Amniotic stem cell (primary cell): Measurements from ENCODE around the gene PLPPR3.

ENCODE experiments used
- DNase-seq: peaks from one replicate; lab custom pipeline; 2025; lab: John Stamatoyannopoulos, UW

Gene PLPPR3

DNA sequence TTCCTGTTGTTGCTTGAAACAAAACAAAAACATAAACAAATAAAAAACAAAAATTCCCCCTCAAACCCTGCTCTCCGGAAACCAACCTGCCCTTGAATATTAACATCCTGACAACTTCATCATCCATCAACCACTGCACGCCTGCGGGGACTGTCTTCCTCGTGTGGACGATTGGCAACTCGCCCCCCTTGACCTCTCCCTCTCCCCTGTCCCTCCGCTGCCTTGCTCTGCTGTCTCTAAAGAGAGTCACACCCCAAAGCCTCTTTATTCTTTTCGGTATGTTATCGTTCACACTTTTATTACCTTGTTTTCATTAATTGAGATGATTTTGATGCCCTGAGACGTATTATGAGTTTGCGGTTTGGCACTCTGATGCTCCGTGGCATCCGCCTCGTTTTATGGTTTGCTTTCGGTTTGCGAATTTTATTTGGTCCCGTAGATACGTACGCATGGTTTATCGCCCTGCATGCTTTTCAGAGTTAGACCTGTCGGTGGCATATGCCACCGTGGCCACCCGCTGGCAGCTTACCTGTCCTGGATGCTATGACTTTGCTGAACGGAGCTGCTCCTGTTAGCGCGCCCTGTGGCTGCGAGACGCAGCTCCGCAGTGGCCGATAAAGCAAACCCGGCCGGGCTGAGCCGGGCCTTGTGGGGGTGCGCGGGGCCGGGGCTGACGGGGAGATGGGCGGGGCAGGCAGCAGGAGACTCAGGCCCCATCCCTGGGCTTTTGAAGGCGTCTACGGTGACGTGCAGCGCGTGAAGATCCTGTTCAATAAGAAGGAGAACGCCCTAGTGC lies 13.9 kb downstream of the PLPPR3 start:
- no peak for DNase-seq

DNA sequence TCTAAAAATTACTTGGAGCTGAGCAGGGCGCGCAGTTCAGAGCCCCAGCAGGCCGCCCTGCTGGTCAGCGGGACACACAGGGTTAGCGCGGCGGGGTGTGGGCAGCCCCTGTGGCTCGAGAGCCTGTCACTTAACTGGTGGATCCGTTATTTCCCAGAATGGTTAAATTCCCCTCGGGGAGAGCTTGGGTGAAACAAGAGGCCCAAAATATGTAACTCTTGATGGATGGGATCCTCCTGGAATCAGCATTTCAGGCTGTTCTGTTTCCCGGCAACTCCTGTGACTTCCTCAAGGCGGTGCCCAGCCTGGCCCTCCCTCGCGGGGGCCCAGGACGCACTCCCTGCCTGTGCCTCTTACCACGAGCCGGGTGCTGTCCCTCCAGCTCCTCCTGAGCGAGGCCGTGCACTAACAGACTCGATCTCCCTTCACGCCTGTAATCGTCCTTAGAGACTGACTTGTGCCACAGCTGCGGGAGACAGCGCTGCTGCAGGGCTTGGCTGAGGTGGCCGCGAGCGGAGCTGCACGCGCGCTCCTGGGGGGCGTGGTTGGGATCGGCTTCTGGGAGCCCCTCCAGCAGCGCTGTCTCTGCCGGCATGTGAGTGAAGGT lies 14.8 kb downstream of the PLPPR3 start:
- no peak for DNase-seq

DNA sequence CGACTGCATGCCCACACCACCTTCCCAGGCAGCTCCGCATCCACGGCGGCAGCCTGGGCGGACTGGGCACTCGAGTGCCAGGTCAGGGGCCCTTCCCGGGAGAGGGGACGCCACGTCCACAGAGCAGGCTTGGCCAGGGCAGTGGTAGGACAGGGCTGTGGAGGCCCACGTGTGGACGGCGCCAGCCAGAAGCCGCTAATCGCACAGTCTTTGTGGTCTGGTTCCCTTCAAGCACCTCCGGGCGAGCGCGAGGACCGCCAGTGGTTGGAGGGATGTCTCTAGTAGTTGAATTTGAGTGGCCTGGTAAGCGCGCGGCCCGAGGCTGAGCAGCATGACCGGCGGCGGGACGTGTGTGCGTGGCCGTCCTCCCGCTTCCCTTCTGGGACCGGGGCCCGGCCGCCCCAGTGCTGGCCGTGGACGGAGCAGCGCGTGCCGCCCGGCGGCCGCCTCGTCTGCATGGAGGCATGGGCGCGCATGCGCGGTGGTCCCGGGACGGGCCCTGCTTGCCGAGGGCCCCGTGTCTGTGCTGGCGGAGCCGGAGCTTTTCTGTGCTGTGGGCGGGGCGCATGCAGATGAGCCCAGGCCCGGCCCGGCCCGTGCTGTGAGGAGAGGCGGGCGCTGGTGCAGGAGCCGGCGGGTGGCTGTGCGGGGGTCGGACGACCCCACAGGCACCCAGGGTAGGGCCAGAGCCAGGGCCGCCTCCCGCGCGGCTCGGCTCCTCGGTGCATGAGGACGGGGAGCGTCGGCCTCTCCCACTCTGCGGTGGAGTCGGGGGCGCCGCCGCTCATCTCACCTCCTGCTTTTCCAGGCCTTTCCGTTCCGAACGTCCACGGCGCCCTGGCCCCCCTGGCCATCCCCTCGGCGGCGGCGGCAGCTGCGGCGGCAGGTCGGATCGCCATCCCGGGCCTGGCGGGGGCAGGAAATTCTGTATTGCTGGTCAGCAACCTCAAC lies 15.9 kb downstream of the PLPPR3 start:
- DNase-seq = no peak

DNA sequence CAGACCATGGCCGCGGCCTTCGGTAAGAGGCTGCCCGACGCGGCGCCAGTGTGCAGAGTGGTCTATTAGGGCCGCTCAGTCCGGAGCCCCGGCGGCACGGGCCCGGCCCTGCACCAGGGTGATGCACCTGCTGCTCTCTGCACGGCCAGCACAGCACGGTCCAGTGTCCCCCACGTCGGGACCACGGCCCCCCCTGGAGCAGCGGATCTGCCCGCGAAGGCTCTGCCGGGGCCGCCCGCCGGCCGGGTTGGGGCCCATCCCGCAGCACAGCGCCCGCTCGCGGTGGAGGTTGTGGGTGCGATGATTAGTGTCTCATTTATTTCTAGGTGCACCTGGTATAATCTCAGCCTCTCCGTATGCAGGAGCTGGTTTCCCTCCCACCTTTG lies 16.6 kb downstream of the PLPPR3 start:
- DNase-seq = no peak

DNA sequence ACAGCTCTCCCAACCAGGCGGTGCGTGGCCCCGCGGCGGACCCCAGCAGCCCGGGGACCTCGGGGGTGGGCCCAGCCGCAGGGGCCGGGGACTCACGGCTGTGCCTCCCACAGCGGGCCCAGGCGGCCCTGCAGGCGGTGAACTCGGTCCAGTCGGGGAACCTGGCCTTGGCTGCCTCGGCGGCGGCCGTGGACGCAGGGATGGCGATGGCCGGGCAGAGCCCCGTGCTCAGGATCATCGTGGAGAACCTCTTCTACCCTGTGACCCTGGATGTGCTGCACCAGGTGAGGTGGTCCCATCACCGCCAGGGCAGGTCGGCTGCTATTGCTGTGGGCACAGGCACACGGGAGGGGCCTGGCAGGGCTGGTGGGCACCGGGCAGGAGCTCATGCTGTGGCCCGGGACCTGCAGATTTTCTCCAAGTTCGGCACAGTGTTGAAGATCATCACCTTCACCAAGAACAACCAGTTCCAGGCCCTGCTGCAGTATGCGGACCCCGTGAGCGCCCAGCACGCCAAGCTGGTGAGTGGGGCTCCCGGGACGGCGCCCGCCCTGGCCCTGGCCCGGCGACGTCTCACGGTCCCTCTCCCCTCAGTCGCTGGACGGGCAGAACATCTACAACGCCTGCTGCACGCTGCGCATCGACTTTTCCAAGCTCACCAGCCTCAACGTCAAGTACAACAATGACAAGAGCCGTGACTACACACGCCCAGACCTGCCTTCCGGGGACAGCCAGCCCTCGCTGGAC lies 17.2 kb downstream of the PLPPR3 start:
- no peak for DNase-seq

DNA sequence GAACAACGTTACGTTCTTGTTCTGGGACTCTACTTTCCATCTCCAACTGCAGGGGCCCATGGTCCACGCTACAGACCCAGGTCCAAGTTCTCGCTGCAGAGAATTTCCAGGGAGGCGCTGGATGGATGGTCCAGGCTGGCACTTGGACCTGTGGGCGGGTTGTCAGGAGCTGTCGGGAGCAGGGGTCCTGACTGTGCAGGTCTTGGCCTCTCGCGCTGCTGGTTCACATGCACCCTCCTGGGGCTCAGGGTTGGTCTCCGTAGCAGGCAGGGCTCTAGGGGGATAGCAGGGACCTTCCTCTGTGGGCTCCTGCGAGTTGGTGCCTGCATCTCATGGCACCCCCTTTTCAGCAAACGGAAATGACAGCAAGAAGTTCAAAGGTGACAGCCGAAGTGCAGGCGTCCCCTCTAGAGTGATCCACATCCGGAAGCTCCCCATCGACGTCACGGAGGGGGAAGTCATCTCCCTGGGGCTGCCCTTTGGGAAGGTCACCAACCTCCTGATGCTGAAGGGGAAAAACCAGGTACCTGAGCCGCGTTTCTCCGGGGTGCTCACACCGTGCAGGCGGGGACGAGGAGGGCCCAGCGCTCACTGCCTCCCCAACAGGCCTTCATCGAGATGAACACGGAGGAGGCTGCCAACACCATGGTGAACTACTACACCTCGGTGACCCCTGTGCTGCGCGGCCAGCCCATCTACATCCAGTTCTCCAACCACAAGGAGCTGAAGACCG lies 17.9 kb downstream of the PLPPR3 start:
- no peak for DNase-seq

DNA sequence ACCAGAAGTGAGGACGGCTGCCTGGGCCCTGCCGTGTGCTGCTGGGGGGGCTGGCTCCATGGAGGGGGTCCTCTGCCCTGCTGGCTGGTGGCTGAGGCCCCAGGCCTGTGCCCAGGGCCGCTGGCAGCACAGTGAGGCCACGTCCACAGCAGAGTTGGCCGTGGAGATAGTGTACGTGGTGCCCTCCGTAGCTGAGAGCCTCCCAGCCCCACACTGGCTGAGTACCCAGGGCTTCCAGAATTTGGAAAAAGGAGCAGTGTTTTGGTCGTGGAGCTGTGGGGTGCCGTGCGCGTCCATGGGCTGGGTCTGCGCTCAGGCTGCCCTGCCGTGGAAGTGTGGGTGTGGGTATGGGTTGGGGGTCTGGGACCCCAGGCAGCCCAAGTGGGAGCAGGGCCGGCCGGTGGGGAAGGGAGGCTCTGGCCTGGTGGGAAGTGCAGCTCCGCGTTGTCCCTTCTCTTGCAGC lies 18.6 kb downstream of the PLPPR3 start:
- no peak for DNase-seq

DNA sequence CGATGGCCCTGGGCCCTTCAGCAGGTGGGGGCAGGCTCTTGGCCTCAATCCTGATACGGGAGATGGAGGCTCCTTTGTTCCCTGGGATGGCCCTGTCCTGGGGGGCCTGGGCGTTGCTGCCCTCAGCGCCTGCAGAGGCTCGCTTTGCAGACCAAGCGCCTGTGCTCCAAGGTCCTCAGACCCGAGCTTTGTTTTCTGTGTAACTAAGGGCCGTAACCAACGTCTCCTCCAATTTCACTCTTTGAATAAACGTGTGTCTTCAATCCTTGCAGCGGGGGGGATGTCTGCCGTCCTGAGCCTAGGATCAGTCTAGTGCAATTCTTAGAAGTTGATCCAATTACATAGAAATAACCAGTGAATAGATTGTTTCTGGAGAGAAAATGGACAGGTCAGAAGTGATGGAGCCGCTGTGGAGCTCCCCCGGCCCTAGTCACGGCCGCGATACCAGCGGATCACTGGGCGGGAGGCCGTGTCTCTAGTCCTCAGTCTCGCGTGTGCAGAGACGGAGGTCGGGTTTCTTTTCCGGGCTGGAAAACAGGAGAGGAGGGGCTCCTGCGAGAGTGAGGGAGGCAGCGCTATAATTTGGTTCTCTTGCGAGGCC lies 19.2 kb downstream of the PLPPR3 start:
- DNase-seq = no peak

DNA sequence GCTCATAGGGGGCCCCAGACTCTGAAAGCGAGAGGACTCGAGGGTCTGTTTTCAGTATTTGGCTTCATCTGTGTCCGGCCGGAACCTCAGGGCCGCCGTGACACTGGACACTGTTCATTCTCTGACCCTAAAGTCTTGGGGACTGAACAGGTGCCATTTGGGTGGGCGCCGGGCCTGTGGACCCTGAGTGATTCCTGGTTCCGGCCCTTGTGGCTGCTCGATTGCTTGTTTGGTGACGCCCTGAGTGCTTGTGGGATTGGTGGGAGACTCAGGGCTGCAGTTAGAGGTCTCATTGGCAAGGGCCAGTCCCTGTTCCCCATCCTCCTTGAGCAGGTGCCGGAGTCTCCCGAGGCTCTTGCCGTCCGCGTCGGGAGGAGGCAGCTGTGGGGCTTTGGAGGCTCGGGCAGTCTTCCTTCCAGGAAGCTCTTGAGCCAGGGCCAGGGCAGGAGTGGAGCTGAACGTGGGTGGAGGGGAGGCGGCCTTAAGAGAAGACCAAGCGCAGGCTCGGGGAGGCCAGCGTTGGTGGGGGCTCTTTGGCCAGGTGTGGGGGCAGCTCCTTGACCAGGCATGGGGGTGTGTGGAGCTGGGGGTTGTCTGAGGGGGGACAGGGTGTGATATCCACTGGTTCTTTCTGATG lies 19.8 kb downstream of the PLPPR3 start:
- DNase-seq = no peak

DNA sequence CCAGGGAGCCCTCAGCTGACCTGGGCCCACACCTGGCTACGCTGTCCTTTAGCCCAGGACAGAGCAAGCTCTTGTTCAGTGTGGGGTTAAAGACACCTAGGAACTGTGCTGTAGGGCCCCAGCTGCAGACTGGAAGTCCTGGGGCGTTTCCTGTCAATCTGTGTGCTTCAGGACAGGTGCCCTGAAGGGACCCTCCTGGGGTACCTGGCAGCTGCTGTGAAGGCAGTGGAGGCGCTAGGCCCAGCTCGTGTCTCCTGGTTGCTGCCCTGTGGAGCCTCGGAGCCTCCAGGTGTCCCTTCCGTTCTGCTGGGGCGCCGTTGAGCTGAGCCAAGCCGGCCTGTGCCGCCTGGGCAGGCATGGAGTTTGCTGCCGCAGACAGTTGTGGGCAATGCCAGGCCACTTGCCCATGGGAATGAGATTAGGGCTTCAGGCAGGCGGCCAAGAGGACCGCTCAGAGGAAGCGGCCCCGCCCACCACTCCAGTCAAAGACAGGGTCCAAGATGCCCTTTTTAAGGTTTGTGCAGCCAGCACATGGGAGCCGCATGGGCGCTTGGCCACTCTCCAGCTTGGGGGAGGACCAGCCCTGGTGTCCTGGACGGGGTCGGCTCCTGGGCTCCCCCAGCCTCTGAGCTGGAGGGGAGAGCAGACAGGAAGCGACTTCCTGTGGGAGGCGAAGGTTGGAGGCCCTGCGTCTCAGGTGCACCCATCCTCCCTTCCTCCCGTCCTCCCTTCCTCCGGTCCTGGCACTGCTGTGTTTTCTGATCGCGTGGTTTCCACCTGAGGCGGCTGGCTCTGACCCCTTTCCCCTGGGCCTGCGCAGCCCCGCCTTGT lies 20.5 kb downstream of the PLPPR3 start:
- DNase-seq = no peak

DNA sequence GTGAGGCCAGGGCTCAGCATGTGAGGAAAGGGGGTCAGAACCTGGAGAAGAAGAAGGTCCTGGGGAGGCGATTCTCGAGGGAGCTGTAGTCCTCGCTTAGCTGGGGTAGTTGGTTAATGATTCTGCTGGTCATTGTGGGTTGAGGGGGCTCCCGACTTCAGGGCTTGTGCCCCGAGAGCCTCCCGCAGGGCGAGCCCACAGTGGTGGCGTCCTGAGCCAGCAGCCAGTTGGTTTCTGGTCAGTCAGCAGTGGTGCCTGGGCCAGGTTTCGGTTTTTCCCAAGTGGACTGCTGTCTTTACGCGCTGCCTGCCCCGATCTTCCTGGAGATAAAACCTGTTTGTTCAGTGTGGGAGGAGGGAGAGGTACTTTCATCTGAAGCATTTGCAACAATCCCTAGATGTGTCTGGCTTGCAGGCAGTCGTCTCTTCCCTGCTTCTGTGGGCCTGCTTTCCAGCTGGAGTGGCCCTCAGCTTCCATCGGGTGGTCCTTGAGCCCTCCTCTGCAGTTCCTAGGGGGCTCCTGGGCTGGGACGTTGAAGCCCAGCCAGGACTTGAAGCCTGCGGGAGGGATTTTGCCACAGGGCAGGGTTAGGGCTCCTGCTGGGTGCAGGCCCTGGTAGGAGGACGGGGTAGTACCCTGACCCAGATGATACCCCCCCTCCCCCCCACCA lies 21.3 kb downstream of the PLPPR3 start:
- no peak for DNase-seq

DNA sequence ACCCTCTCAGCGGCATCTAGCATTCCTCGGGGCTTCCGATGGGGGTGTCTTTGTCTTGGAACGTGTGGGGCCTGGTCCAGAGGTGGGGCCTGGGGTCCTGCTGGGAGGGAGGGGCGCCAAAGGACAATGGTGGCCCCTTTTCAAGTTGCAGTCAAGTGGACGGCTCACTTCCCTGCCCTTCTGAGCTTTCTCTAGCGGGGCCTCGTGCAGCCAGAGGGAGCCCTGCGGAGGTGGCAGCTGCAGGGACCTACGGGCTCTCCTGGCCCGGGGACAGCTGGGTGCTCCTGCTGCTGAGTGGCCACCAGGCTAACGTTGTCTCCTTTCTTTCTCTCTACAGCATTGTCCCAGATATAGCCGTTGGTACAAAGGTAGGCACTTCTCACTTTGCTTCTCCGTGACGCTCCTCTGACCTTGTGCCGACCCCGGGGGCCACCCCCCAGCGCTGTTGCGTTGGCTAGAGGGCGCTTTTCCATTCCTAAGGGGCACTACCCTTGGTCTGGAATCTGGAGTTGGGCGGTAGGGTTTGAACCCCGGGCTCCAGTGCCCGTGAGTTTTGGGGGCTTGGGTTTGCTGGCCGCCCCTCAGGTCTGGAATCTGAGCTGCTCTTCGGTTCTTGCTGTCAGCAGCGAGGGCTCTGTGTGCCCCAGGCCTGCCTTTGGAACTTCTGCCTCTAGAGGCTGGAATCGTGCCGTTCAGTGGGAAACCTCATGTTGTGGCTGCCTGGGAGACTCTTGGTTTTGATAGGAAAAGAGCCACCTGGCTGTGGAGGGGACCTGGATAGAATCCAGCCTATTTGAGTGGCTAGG lies 22.5 kb downstream of the PLPPR3 start:
- no peak for DNase-seq

DNA sequence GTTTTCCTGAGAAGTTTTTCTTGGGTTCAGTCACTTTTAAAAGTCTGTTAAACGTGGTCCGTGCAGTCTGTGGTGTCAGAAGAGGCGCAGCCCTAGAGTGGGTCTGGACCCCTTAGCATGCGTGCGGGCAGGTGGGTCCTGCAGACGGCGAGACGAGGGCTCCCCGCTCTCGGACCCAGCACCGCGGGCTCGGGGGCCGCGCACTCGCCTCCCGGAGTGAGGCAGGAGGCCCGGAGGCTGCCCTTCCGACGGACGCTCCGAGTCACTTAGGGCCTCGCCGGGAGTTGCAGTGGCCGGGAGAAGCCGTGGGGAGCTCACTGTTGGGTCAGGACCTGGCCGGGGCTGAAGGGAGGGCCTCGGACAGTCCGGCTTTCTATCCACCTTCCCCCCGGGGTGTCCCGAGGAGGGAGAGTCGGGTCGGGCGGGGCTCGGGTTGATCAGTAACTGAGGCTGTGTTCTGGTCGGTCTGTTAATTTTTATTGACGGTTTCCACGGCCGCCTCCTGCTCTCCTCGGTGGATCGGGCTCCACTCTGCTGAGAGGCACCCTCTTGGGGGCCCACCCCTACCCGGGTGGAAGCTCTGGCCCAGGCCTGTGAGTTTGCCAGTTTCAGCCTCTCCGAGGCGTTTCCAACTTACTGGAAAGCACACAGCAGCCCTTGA lies 23.2 kb downstream of the PLPPR3 start:
- DNase-seq = no peak

DNA sequence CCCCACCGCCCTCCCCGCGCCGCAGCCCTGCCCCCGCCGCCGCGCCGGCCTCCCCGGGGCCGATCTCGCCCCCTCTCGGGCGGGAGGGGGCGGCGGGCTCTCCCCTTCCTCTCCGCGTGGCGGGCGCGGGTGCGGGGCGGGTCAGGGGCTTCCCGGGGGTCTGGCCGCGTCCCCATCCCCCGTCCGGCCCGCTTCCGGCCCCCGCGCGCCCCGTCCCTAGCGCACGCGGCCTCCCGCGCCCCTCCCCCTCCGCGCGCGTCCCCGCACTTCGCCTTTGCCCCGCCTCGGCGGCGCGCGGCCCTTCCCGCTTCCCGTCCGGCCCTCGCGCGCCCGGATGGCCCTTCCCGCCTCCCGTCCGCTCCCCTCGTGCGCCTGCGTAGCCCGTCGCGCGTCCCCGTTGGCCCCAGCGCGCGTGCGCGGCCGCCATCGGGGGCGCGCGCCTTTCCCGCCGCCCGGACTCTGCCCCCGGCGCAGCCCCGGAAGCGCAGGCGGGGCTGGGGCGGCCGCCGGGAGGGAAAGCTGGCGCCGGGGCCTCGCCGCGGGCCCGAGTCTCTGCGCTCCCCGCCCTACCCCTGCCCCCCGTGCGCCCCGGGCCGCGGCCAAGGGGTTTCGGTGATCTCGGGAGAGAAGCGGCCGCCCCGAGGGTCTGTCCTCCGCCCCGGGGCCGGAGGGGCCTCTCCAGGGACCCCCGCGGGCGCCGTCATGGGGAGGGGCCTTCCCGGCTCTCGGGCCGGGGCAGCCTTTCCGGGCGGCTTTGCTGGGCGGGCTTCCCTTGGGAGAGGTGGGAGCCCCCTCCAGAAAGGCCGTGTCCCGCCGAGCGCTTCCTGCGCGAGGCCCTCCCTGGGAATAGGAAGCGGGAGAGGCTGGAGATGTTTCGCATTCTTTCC lies 24.0 kb downstream of the PLPPR3 start:
- peak; percentile 81 for DNase-seq

DNA sequence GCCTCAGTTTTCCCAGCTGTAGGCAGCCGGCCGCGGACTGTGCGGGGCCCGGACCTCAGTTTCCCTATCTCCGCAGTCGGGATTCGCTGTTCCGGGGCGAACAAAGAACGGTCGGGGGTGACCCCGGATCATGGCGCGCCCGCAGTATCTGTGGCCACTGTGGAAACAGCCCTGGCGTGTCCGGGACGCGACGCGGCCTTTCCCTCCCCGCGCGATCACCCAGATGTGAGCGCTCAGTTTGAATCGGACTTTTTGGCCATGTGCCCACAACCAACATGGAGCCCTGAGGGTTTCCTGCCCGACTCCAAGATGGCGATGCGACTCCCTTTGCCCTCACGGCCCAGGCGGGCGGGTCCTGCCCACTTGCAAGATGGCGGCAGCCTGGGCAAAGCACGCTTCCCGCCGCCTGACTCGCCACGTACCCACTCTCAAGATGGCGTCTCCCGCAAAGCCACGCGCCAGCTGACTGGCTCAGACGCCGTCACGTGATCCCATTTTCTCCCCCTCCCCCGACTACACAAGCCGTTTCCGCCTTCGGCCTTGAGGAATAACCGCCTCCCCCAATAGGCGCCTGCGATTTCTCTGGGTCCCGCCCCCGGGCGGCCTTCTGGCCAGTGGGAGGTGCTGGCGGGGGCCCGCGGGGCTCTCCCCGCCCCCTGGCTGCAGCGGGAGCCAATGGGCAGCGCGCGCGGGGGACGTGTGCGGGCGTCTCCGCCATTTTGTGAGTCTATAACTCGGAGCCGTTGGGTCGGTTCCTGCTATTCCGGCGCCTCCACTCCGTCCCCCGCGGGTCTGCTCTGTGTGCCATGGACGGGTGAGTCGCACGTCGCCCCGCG lies 24.8 kb downstream of the PLPPR3 start, which contains the start of gene PTBP1:
PTBP1 (plus strand) TSS at position 761 of the 836 bp plus-strand sequence; CDS start at position 807, 46 bp downstream.
- peak; percentile 99 for DNase-seq
